ENCODE data around the gene GNPTG. TPM values are rescaled to one million over a fixed set of nuclear protein-coding genes. Genes with fewer than 3 reads are reported as not detected.

GNPTG gene
- total RNA-seq, 2 experiments from 2014 or later = 27.6 to 32.0 TPM

DNA sequence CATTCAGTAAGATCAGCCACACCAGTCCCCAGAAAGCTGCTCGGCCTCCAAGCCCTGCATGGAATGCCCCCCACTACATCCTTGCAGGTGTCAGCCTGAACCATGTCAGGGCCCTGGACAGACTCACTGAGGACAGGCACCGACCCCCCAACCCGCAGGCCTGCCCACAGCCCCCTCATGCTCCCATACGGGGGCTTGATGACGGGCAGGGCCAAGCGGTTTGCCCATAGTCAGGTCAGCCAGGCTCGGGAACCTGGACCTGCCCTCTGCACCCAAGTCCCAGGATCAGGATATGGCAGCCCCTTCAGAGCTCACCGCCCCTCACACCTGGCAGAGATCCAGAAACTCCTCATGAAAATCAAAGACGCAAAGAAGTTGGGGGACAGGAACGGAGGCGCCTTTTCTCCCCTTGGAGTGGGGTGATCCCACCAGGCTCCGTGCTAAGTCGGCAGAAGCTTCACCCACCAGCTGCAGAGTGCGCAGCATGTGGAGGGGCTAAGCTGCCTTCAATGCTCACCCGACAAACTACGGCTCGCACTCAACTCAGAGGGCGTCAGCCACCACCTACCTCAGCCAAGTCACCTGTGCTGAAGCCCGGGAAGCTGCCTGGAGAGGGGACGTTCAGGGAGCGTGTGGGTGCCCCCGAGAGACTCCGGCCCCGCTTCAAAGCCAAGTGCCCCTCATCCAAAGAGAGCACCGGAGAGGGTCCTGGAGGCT, 26.5 kb downstream of the GNPTG start:
- Histone ChIP-seq H3K27me3 (ENCODE audit: control insufficient read depth in 1 of 2, insufficient read depth in 2 of 2, low read length in 2 of 2) (no peaks in the 10 kb centered on the region), H3K9me3 (ENCODE audit: control insufficient read depth in 1 of 2, insufficient read depth in 1 of 2, low read length in 2 of 2) (no peaks in the 10 kb centered on the region), H3K27ac (ENCODE audit: low read depth in 1 of 2, low read length in 2 of 2) (no peak overlapping the region), H3K4me3 (ENCODE audit: low read length) (no peak overlapping the region), H3K4me1 (ENCODE audit: insufficient read depth, low read length) (peaks cover 23% of the 10 kb centered on the region), H3K36me3 (ENCODE audit: insufficient read depth, low read length) (peaks cover 35% of the 10 kb centered on the region)
- Mint-ChIP-seq H3K27ac (peak overlapping the region; percentile 24), H3K36me3 (ENCODE audit: low read depth) (peaks cover 33% of the 10 kb centered on the region), H3K4me3 (peak overlapping the region; percentile 58), H3K27me3 (no peaks in the 10 kb centered on the region), H3K4me1 (ENCODE audit: low read depth) (peaks cover 9% of the 10 kb centered on the region), H3K9me3 (no peaks in the 10 kb centered on the region)
- ATAC-seq (ENCODE audit: poor library complexity) (no peak), DNase-seq (no peak)
- intact Hi-C loops (cut with DNase I, micrococcal nuclease) = no loop called here
- ChIA-PET POLR2A (interaction anchor here (2.9 kb wide), 1 partner anchor 42 kb away, joined by 7 read pairs; the partner anchor contains the start of gene UQCC4), CTCF (interaction anchor here (3.8 kb wide), 1 partner anchor 15 kb away, joined by 15 read pairs; no protein-coding TSS in a partner anchor)
- TF ChIP-seq CTCF (IDR thresholded peaks at IDR 0.05) = no peak

- Histone ChIP-seq H3K36me3 (ENCODE audit: insufficient read depth, low read length) (peaks cover 41% of the 10 kb centered on the region), H3K4me1 (ENCODE audit: insufficient read depth, low read length) (peaks cover 23% of the 10 kb centered on the region), H3K27ac (ENCODE audit: low read depth in 1 of 2, low read length in 2 of 2) (no peak overlapping the region), H3K27me3 (ENCODE audit: control insufficient read depth in 1 of 2, insufficient read depth in 2 of 2, low read length in 2 of 2) (no peaks in the 10 kb centered on the region), H3K9me3 (ENCODE audit: control insufficient read depth in 1 of 2, insufficient read depth in 1 of 2, low read length in 2 of 2) (no peaks in the 10 kb centered on the region), H3K4me3 (ENCODE audit: low read length) (peak overlapping the region; percentile 26)
- H3K27me3 Mint-ChIP-seq = no peaks in the 10 kb centered on the region
- peaks cover 9% of the 10 kb centered on the region for H3K4me1 Mint-ChIP-seq (ENCODE audit: low read depth)
- no peaks in the 10 kb centered on the region for H3K9me3 Mint-ChIP-seq
- peak in 12 of 14 experiments; percentile 7 to 90 (median 38) for DNase-seq
- intact Hi-C loops (cut with DNase I, micrococcal nuclease) = no loop called here
- peaks cover 33% of the 10 kb centered on the region for H3K36me3 Mint-ChIP-seq (ENCODE audit: low read depth)
- no peak overlapping the region for H3K27ac Mint-ChIP-seq
- peak; percentile 60 for ATAC-seq (ENCODE audit: poor library complexity)
- ChIA-PET POLR2A (interaction anchor here (2.9 kb wide), 1 partner anchor 42 kb away, joined by 7 read pairs; the partner anchor contains the start of gene UQCC4), CTCF (interaction anchor here (3.8 kb wide), 1 partner anchor 15 kb away, joined by 15 read pairs; no protein-coding TSS in a partner anchor)
- no peak overlapping the region for H3K4me3 Mint-ChIP-seq
- no peak for TF ChIP-seq CTCF (IDR thresholded peaks at IDR 0.05)
Observed at GRCh38 chr16:1378804-1379303, 27.1 kb downstream of the GNPTG start.

- Histone ChIP-seq H3K27me3 (ENCODE audit: control insufficient read depth in 1 of 2, insufficient read depth in 2 of 2, low read length in 2 of 2) (no peaks in the 10 kb centered on the region), H3K36me3 (ENCODE audit: insufficient read depth, low read length) (peaks cover 40% of the 10 kb centered on the region), H3K9me3 (ENCODE audit: control insufficient read depth in 1 of 2, insufficient read depth in 1 of 2, low read length in 2 of 2) (no peaks in the 10 kb centered on the region), H3K4me1 (ENCODE audit: insufficient read depth, low read length) (peaks cover 23% of the 10 kb centered on the region), H3K4me3 (ENCODE audit: low read length) (peak overlapping the region; percentile 26), H3K27ac (ENCODE audit: low read depth in 1 of 2, low read length in 2 of 2) (no peak overlapping the region)
- TF ChIP-seq CTCF (IDR thresholded peaks at IDR 0.05) = no peak
- peak overlapping the region; percentile 78 for H3K4me3 Mint-ChIP-seq
- DNase-seq (peak; percentile 32 to 84 (median 58)), ATAC-seq (ENCODE audit: poor library complexity) (peak; percentile 73)
- no peaks in the 10 kb centered on the region for H3K9me3 Mint-ChIP-seq
- intact Hi-C loops (cut with DNase I, micrococcal nuclease) = no loop called here
- H3K36me3 Mint-ChIP-seq (ENCODE audit: low read depth) = peaks cover 37% of the 10 kb centered on the region
- H3K4me1 Mint-ChIP-seq (ENCODE audit: low read depth) = peaks cover 9% of the 10 kb centered on the region
- ChIA-PET POLR2A (interaction anchor here (1.0 to 2.9 kb wide), 2 partner anchors 11 to 41 kb away, joined by 3 to 7 read pairs; partner anchors contain the start of gene UQCC4), CTCF (interaction anchor here (3.8 kb wide), 1 partner anchor 16 kb away, joined by 15 read pairs; no protein-coding TSS in a partner anchor)
- H3K27ac Mint-ChIP-seq = peak overlapping the region; percentile 61
- no peaks in the 10 kb centered on the region for H3K27me3 Mint-ChIP-seq
Observed at GRCh38 chr16:1379304-1380076, 27.8 kb downstream of the GNPTG start.
